ENCODE measurements around the gene ZSCAN22.

ZSCAN22 gene

DNA sequence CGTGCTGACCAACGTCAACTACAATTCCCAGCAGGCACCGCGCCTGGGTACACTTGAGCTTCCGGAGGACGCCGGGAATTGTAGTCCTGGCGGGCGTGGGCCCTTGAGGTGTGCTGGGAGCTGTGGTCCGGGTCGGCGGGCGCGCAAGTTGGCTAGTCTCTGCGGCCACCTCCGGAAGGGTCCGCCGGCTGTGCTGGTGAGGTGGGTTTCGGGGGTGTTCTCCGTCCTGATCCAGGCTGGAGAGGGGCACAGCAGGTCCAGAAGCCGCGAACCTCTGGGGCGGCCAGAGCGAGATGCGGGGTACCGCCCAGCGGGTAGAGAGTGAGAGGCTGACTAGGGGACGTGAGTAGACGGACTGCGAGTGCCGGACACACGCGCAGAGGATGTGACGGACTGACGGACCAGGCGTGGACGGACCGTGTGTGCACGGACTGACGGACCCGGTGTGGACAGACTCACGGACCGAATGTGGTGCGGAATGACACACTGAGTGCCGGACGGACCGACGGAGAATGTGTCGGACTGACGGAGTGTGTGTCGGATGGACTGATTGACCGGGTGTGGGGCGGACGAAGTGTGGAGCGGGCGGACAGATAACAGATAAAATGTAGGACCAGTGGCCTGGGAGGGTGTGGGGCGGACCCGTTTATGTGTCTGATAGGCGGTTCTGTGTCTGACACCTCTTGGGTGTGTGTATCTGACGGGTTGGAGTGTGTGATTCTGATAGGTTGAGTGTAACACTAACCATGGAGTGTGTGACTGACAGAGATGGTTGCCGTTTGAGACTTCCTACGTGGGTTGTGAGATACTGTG is at the start of gene ZSCAN22:
TSS of gene ZSCAN22 (plus strand) at position 81 of the 813 bp plus-strand sequence. CDS start 7,809 bp downstream, outside the sequence.
- POLR2A ChIA-PET = interaction anchor here (0.6 to 1.3 kb wide), 5 partner anchors 9 to 600 kb away, joined by 4 to 8 read pairs (median 5); partner anchors contain the start of gene ZNF671
- DNase-seq (ENCODE audit: extremely low spot score) = peak; percentile 96
- TF ChIP-seq, protein P1, sequence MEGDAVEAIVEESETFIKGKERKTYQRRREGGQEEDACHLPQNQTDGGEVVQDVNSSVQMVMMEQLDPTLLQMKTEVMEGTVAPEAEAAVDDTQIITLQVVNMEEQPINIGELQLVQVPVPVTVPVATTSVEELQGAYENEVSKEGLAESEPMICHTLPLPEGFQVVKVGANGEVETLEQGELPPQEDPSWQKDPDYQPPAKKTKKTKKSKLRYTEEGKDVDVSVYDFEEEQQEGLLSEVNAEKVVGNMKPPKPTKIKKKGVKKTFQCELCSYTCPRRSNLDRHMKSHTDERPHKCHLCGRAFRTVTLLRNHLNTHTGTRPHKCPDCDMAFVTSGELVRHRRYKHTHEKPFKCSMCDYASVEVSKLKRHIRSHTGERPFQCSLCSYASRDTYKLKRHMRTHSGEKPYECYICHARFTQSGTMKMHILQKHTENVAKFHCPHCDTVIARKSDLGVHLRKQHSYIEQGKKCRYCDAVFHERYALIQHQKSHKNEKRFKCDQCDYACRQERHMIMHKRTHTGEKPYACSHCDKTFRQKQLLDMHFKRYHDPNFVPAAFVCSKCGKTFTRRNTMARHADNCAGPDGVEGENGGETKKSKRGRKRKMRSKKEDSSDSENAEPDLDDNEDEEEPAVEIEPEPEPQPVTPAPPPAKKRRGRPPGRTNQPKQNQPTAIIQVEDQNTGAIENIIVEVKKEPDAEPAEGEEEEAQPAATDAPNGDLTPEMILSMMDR (IDR thresholded peaks at IDR 0.05; ENCODE audit: control extremely low read depth, extremely low read depth, low read depth, missing control alignments) = no peak
- CTCF ChIA-PET = interaction anchor here (1.1 to 2.6 kb wide), 4 partner anchors 10 to 193 kb away, joined by 4 to 7 read pairs (median 4); partner anchors contain the start of genes ZBTB45 and ZNF497

GRCh38 chr19:58277197-58277596 is 49.6 kb upstream of the ZSCAN22 start:
- TF ChIP-seq, protein P1 (IDR thresholded peaks at IDR 0.05; ENCODE audit: control extremely low read depth, extremely low read depth, low read depth, missing control alignments) = no peak
- ChIA-PET POLR2A (no interaction called here), CTCF (no interaction called here)
- no peak for DNase-seq (ENCODE audit: extremely low spot score)

- CTCF ChIA-PET = interaction anchor here (1.2 kb wide), 1 partner anchor 242 kb away, joined by 3 read pairs; the partner anchor contains the start of gene ZBTB45
- TF ChIP-seq, protein P1 (IDR thresholded peaks at IDR 0.05; ENCODE audit: control extremely low read depth, extremely low read depth, low read depth, missing control alignments) = no peak
- no peak for DNase-seq (ENCODE audit: extremely low spot score)
- POLR2A ChIA-PET = interaction anchor here (0.6 to 1.0 kb wide), 2 partner anchors 9 to 92 kb away, joined by 3 read pairs; no protein-coding TSS in a partner anchor
These were observed 48.9 kb upstream of the ZSCAN22 start for GRCh38 chr19:58277748-58278540.

DNA sequence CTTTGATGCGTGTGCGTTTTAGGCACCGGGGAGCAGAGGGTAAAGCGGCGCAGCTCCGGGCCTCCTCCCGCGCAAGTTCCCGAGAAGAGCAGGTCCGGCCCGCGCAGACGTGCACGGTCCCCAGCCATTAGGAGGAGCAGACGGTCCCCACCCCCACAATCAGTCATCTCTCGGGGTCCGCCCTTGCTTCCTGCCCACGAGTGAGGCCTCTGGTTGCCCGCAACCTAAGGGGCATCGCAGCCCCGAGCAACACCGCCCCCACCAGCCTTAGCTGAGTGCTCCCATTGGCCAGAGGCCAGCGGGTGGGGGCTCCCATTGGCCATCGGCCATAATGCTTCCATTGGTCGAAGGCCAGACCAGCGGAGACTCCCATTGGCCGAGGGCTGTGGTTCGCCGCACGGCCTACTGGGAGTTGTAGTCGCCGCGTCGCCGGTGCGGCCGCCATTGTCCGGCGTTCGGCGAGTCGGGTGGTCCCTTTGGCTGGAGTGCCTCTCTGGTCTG is 48.2 kb upstream of the ZSCAN22 start, which contains the start of gene ZNF8:
TSS of gene ZNF8 (plus strand) at position 415 of the 501 bp plus-strand sequence. CDS start 127 bp downstream, outside the sequence.
- ChIA-PET CTCF (interaction anchor here (1.2 kb wide), 1 partner anchor 241 kb away, joined by 3 read pairs; the partner anchor contains the start of gene ZBTB45), POLR2A (interaction anchor here (0.6 to 1.0 kb wide), 2 partner anchors 10 to 17 kb away, joined by 3 read pairs; no protein-coding TSS in a partner anchor)
- peak; percentile 100 for DNase-seq (ENCODE audit: extremely low spot score)
- TF ChIP-seq, protein P1 (IDR thresholded peaks at IDR 0.05; ENCODE audit: control extremely low read depth, extremely low read depth, low read depth, missing control alignments) = peak; percentile 2

GRCh38 chr19:58279042-58279924 is 47.5 kb upstream of the ZSCAN22 start:
- ChIA-PET POLR2A (interaction anchor here (0.6 to 1.0 kb wide), 3 partner anchors 10 to 80 kb away, joined by 3 to 4 read pairs (median 3); no protein-coding TSS in a partner anchor), CTCF (interaction anchor here (1.0 to 1.3 kb wide), 3 partner anchors 28 to 241 kb away, joined by 3 to 4 read pairs (median 3); partner anchors contain the start of gene ZBTB45)
- peak; percentile 55 for DNase-seq (ENCODE audit: extremely low spot score)
- TF ChIP-seq, protein P1 (IDR thresholded peaks at IDR 0.05; ENCODE audit: control extremely low read depth, extremely low read depth, low read depth, missing control alignments) = no peak

All from GM10248 (cell line).